H1 (cell line): ENCODE measurements around the gene SEC62. TPM values are rescaled to one million over a fixed set of nuclear protein-coding genes. Genes with fewer than 3 reads are reported as not detected.

Experiments
- CTCF ChIA-PET: fragments of 300-600 bp; sonication (Branson Sonifier 250); formaldehyde crosslinking; loops from one replicate; lab custom pipeline; 2021; ENCODE audit not compliant: partially characterized antibody; lab: Charles Lee
- POLR2A ChIA-PET: fragments of 300-600 bp; sonication (Branson Sonifier 250); formaldehyde crosslinking; loops from one replicate; lab custom pipeline; 2021; ENCODE audit warnings: inconsistent platforms; ENCODE audit not compliant: partially characterized antibody; lab: Charles Lee
- DNase-seq, 2 experiments: peaks; one replicate each; pipeline versions ENCODE4 v3.0.0 to v3.0.0-alpha.2; 2010 to 2022; ENCODE audit warnings: low spot score in 2 of 2, low read depth in 1 of 2, mixed read lengths in 1 of 2
- FAIRE-seq: peaks from 2 replicates; lab custom pipeline; 2011; peaks lifted over from hg19 to GRCh38; lab: Jason Lieb, UNC
- H2AFZ ChIP-seq: 2 replicates; pipeline ENCODE4 v1.8.1; 2012; ENCODE audit warnings: low read length, inconsistent platforms
- H2AK5ac ChIP-seq: 2 replicates; pipeline ENCODE4 v1.6.1; 2013; ENCODE audit warnings: low read depth, low read length
- H2BK120ac ChIP-seq: replicated peaks from 2 replicates; pipeline ENCODE3; 2013; ENCODE audit warnings: low read depth, low read length, inconsistent platforms
- H2BK12ac ChIP-seq: 2 replicates; pipeline ENCODE4 v1.6.1; 2013; ENCODE audit warnings: low read depth, low read length
- H2BK15ac ChIP-seq: 2 replicates; pipeline ENCODE4 v1.6.1; 2013; ENCODE audit warnings: low read length
- H2BK20ac ChIP-seq: 2 replicates; pipeline ENCODE4 v1.6.1; 2013; ENCODE audit warnings: low read length
- H2BK5ac ChIP-seq: 2 replicates; pipeline ENCODE4 v1.6.1; 2013; ENCODE audit warnings: low read depth, low read length
- H3K14ac ChIP-seq: 2 replicates; pipeline ENCODE4 v1.6.1; 2013; ENCODE audit warnings: inconsistent platforms; ENCODE audit not compliant: insufficient read length
- H3K18ac ChIP-seq: 2 replicates; pipeline ENCODE4 v1.6.1; 2013; ENCODE audit warnings: low read length; ENCODE audit errors: extremely low read depth
- H3K23ac ChIP-seq: 2 replicates; pipeline ENCODE4 v1.6.1; 2013; ENCODE audit warnings: inconsistent platforms; ENCODE audit not compliant: insufficient read length
- H3K23me2 ChIP-seq: 2 replicates; pipeline ENCODE4 v1.6.1; 2013; ENCODE audit warnings: low read depth, low read length
- H3K27ac ChIP-seq: 2 replicates; pipeline ENCODE4 v1.6.1; 2011; ENCODE audit warnings: low read depth, low read length, inconsistent platforms
- H3K27me3 ChIP-seq, 4 experiments: replicated peaks in 1 of 4; 1 replicate in 1 of 4; 2 replicates in 3 of 4; pipeline versions ENCODE4 v1.6.1 to v1.8.1; 2011 to 2013; ENCODE audit warnings: low read length in 3 of 4, mild to moderate bottlenecking in 3 of 4, inconsistent platforms in 2 of 4, mixed read lengths in 2 of 4, moderate library complexity in 1 of 4; ENCODE audit not compliant: control insufficient read depth in 3 of 4, insufficient read depth in 3 of 4; ENCODE audit errors: extremely low read depth in 1 of 4
- H3K36me3 ChIP-seq, 4 experiments: 2 replicates each; pipeline versions ENCODE4 v1.6.1 to v1.8.1; 2011 to 2013; ENCODE audit warnings: mild to moderate bottlenecking in 4 of 4, low read length in 3 of 4, moderate library complexity in 2 of 4, control low read depth in 1 of 4, inconsistent platforms in 1 of 4; ENCODE audit not compliant: insufficient read depth in 4 of 4, control insufficient read depth in 2 of 4
- H3K4ac ChIP-seq: replicated peaks from 2 replicates; pipeline ENCODE3; 2013; ENCODE audit warnings: low read length, low read depth, mixed read lengths, inconsistent platforms; ENCODE audit not compliant: insufficient read length
- H3K4me1 ChIP-seq, 4 experiments: replicated peaks in 1 of 4; 1 replicate in 1 of 4; 2 replicates in 3 of 4; pipeline versions ENCODE4 v1.6.1 to v1.8.1; 2011 to 2013; ENCODE audit warnings: low read length in 3 of 4, inconsistent platforms in 2 of 4, mixed read lengths in 1 of 4; ENCODE audit not compliant: insufficient read depth in 4 of 4, control insufficient read depth in 3 of 4
- H3K4me2 ChIP-seq, 2 experiments: 2 replicates each; pipeline versions ENCODE4 v1.6.1 to v1.8.1; 2011 to 2013; ENCODE audit warnings: low read depth in 2 of 2, low read length in 2 of 2, control low read depth in 1 of 2, inconsistent platforms in 1 of 2, mild to moderate bottlenecking in 1 of 2; ENCODE audit not compliant: insufficient read depth in 1 of 2
- H3K4me3 ChIP-seq, 4 experiments: fragments of 200-600, 300-600 bp in 1 of 4; sonication (generic), shearing (Covaris generic), sonication (Bioruptor Twin) in 1 of 4; 2 replicates each; pipeline versions ENCODE4 v1.5.1 to v1.8.1; 2011 to 2016; ENCODE audit warnings: low read length in 4 of 4, low read depth in 3 of 4, control low read depth in 2 of 4, inconsistent platforms in 2 of 4, mild to moderate bottlenecking in 2 of 4, mixed read lengths in 1 of 4, moderate library complexity in 1 of 4; ENCODE audit not compliant: insufficient read depth in 2 of 4; ENCODE audit errors: extremely low read depth in 1 of 4
- H3K56ac ChIP-seq: replicated peaks from 2 replicates; pipeline ENCODE3; 2013; ENCODE audit warnings: low read depth, mild to moderate bottlenecking, mixed read lengths, low read length, inconsistent platforms; ENCODE audit not compliant: insufficient read length
- H3K79me1 ChIP-seq: 2 replicates; pipeline ENCODE4 v1.6.1; 2013; ENCODE audit warnings: low read depth, low read length, control low read depth
- H3K79me2 ChIP-seq, 2 experiments: 2 replicates each; pipeline versions ENCODE4 v1.6.1 to v1.8.1; 2012 to 2013; ENCODE audit warnings: low read length in 2 of 2, mild to moderate bottlenecking in 2 of 2, inconsistent platforms in 1 of 2; ENCODE audit not compliant: insufficient read depth in 2 of 2, control insufficient read depth in 1 of 2
- H3K9ac ChIP-seq, 4 experiments: replicated peaks in 1 of 4; 1 replicate in 1 of 4; 2 replicates in 3 of 4; pipeline versions ENCODE4 v1.6.1 to v1.8.1; 2011 to 2013; ENCODE audit warnings: low read depth in 3 of 4, low read length in 3 of 4, control low read depth in 2 of 4, mild to moderate bottlenecking in 2 of 4, moderate library complexity in 2 of 4, inconsistent platforms in 1 of 4; ENCODE audit errors: extremely low read depth in 1 of 4
- H3K9me3 ChIP-seq, 2 experiments: 2 replicates each; pipeline versions ENCODE4 v1.6.1 to v1.8.1; 2012 to 2013; ENCODE audit warnings: mild to moderate bottlenecking in 2 of 2, moderate library complexity in 2 of 2, control low read depth in 1 of 2, inconsistent platforms in 1 of 2, low read depth in 1 of 2, low read length in 1 of 2, mixed read lengths in 1 of 2; ENCODE audit not compliant: insufficient read depth in 2 of 2
- H4K20me1 ChIP-seq, 2 experiments: replicated peaks in 1 of 2; 2 replicates each; pipeline versions ENCODE3 to v1.8.1; 2011 to 2013; ENCODE audit warnings: inconsistent platforms in 2 of 2, low read length in 2 of 2, mild to moderate bottlenecking in 1 of 2; ENCODE audit not compliant: insufficient read depth in 2 of 2, control insufficient read depth in 1 of 2
- H4K5ac ChIP-seq: 2 replicates; pipeline ENCODE4 v1.6.1; 2013; ENCODE audit warnings: low read length, low read depth, mixed read lengths, inconsistent platforms; ENCODE audit not compliant: insufficient read length
- H4K8ac ChIP-seq: 2 replicates; pipeline ENCODE4 v1.8.0; 2013; ENCODE audit warnings: mild to moderate bottlenecking, moderate library complexity, low read length, inconsistent platforms; ENCODE audit not compliant: insufficient read depth; ENCODE audit errors: extremely low read depth
- H4K91ac ChIP-seq: replicated peaks from 2 replicates; pipeline ENCODE3; 2013; ENCODE audit warnings: low read length, mixed read lengths, inconsistent platforms; ENCODE audit not compliant: insufficient read length
- FOSL1 ChIP-seq: IDR thresholded peaks from 2 replicates; pipeline ENCODE4 v1.6.1; 2011; ENCODE audit warnings: mild to moderate bottlenecking, low read depth, low read length, moderate library complexity; ENCODE audit not compliant: insufficient read depth
- TBP ChIP-seq: IDR thresholded peaks from 2 replicates; pipeline ENCODE4 v1.6.1; 2011; ENCODE audit warnings: low read depth, low read length, improper control_type of control experiment
- WGBS, 2 experiments: shearing (Covaris generic) in 1 of 2; methylation state at CpG; one replicate each; pipeline versions ENCODE4 v1.1.6 to v1.1.7; 2013 to 2015; ENCODE audit warnings: low lambda C conversion rate in 2 of 2, mixed read lengths in 2 of 2, inconsistent platforms in 1 of 2, low coverage in 1 of 2, missing lambda C conversion rate in 1 of 2; ENCODE audit not compliant: insufficient replicate concordance in 2 of 2, insufficient coverage in 1 of 2, insufficient read length in 1 of 2; ENCODE audit errors: extremely low coverage in 1 of 2, missing lambda C conversion rate in 1 of 2; 5-methylcytosine and 5-hydroxymethylcytosine counted together
- polyA plus RNA-seq, 7 experiments: library from polyadenylated mRNA; depleted of rRNA in 3 of 7; stranded (reverse) in 5 of 7; unstranded in 2 of 7; fragments of >200 nt in 5 of 7; fragments of 200-250 nt in 2 of 7; gene quantifications; 1 replicate in 5 of 7; 2 replicates in 1 of 7; 4 replicates in 1 of 7; pipeline versions ENCODE4 v1.2.1 to v1.2.3, GENCODE V29; 2011 to 2013; ENCODE audit warnings: missing spikeins in 2 of 7, mixed read lengths in 2 of 7
- total RNA-seq: library from RNA; stranded (reverse); fragmentation: NEBNext Ultra II Directional; extraction: Animal tissue kit (Norgen Biotek cat#: 25700); gene quantifications from 2 replicates; pipeline ENCODE4 v1.2.1, GENCODE V29; 2021

Gene SEC62
- total and polyA plus RNA-seq, 2 of the 8 experiments (the other 6 are each of a cell fraction or from before 2014, with no cell fraction given), result 67.8 to 113 TPM

DNA sequence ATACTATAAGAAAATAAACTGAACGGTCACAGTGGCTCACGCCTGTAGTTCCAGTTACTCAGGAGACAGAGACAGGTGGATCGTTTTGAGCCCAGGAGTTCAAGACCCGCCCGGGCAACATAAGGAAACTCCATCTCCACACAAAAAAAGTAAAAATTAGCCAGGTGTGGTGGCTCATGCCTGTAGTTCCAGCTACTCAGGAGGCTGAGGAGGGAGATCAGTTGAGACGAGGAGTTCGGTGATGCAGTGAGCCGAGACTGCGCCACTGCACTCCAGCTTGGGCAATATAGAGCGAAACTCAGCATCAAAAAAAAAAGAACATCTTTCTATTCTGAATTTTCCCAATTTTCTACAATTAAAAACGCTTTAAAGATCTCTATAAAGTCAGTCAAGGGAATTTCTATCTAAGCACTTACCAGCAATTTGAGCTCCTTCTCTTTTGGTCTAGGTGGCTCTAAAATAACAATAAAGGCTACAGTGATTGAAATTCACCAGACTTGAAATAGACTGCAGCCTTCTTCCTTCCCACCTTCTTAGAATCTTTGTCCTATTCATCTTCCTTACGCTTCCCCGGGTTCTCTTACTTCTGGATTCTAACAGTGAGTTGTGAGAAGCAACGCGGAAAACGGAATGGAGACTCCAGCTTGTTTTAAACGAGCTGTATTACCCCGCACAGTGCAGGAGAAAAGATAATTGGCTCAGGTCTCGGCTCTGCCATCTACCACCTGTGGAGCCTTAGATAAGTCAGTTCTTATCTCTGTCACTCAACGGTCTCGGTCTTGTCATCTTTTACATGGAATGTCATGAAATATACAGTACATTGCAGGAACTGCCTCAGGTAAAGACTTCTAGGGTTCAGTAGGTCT, 812 bp upstream of the SEC62 start:
- ChIA-PET CTCF (interaction anchor here (0.6 to 3.0 kb wide), 9 partner anchors 26 to 428 kb away, joined by 3 to 37 read pairs (median 3); partner anchors contain the start of genes GPR160 and LRRC31), POLR2A (interaction anchor here (0.6 to 3.8 kb wide), 17 partner anchors 10 to 1312 kb away, joined by 3 to 22 read pairs (median 4); no protein-coding TSS in a partner anchor)
- Histone ChIP-seq H2BK20ac (no peak overlapping the region), H4K8ac (no peak overlapping the region), H3K9me3 (no peaks in the 10 kb centered on the region), H3K14ac (no peak overlapping the region), H3K4me1 (peaks cover 0 to 12% (median 1%) of the 10 kb centered on the region in 4 experiments; a peak in 3 of 7 replicates), H2AFZ (peak overlapping the region; percentile 90), H3K36me3 (peaks cover 0 to 6% (median 0%) of the 10 kb centered on the region in 4 experiments; a peak in 1 of 8 replicates), H3K79me2 (peaks cover 8 to 39% of the 10 kb centered on the region in 2 experiments), H3K9ac (peak overlapping the region in 3 of 4 experiments; percentile 46 to 94 (median 75); a peak in 4 of 7 replicates), H3K4ac (no peak overlapping the region), H4K5ac (no peak overlapping the region), H2BK120ac (no peak overlapping the region), H3K23me2 (peaks cover 7% of the 10 kb centered on the region), H3K79me1 (no peaks in the 10 kb centered on the region; the same call in 1 of the 2 replicates), H3K18ac (peak overlapping the region; percentile 44; the same call in 1 of the 2 replicates), H4K91ac (no peak overlapping the region), H2BK12ac (no peak overlapping the region), H3K56ac (no peak overlapping the region), H3K27me3 (no peaks in the 10 kb centered on the region), H2BK5ac (no peak overlapping the region), H3K4me2 (peak overlapping the region; percentile 76 to 84), H2AK5ac (no peak overlapping the region), H3K27ac (no peak overlapping the region), H3K23ac (no peak overlapping the region), H4K20me1 (peaks cover 4 to 6% of the 10 kb centered on the region in 2 experiments), H2BK15ac (no peak overlapping the region), H3K4me3 (peak overlapping the region; percentile 85 to 98 (median 90))
- TF ChIP-seq FOSL1 (no peak), TBP (no peak)
- WGBS, 2 experiments, result 63% methylated on average over 21 of the region's 21 CpGs; no CpG with 5 or more reads in 1 of the 2 experiments
- DNase-seq (no peak), FAIRE-seq (no peak)
